HG03135 (cell line): Measurements from ENCODE around the gene SERPINB1.
"Not testable (repeated sequence)": the region's sequence is repeated elsewhere in the genome, so short reads cannot be mapped to it uniquely, and the experiment has no call there.

Experiments
- ATAC-seq: cut with Tn5 transposase; IDR thresholded peaks from one replicate; pipeline ENCODE4 v1.9.1; 2021; ENCODE audit warnings: mild to moderate bottlenecking, moderate library complexity; ENCODE audit not compliant: unreplicated experiment

The SERPINB1 gene

GRCh38 chr6:2819115-2819514 lies 22.5 kb downstream of the SERPINB1 start:
- ATAC-seq, result no peak

- ATAC-seq, result no peak
Observed at GRCh38 chr6:2818593-2818992, 23.1 kb downstream of the SERPINB1 start.

- ATAC-seq, result no peak
Observed at GRCh38 chr6:2817903-2818443, 23.7 kb downstream of the SERPINB1 start.

GRCh38 chr6:2816158-2816557 lies 25.5 kb downstream of the SERPINB1 start:
- ATAC-seq, result no peak

GRCh38 chr6:2812695-2813094 lies 29.0 kb downstream of the SERPINB1 start:
- ATAC-seq, result no peak

GRCh38 chr6:2810092-2810671 lies 31.5 kb downstream of the SERPINB1 start:
- no peak for ATAC-seq

GRCh38 chr6:2809015-2809414 lies 32.6 kb downstream of the SERPINB1 start:
- ATAC-seq, result no peak

- no peak for ATAC-seq
Observed at GRCh38 chr6:2807342-2808090, 34.1 kb downstream of the SERPINB1 start.

GRCh38 chr6:2806644-2807043 lies 35.0 kb downstream of the SERPINB1 start:
- ATAC-seq, result no peak

- ATAC-seq, result no peak
Observed at GRCh38 chr6:2805031-2805430, 36.6 kb downstream of the SERPINB1 start.

GRCh38 chr6:2804516-2804915 lies 37.1 kb downstream of the SERPINB1 start:
- no peak for ATAC-seq

- ATAC-seq, result no peak
Observed at GRCh38 chr6:2803731-2804429, 37.8 kb downstream of the SERPINB1 start.

- no peak for ATAC-seq
Observed at GRCh38 chr6:2802521-2803060, 39.1 kb downstream of the SERPINB1 start.

- ATAC-seq, result not testable (repeated sequence)
Observed at GRCh38 chr6:2801687-2802086, 40.0 kb downstream of the SERPINB1 start.

- ATAC-seq, result no peak
Observed at GRCh38 chr6:2800552-2801316, 40.9 kb downstream of the SERPINB1 start.

- no peak for ATAC-seq
Observed at GRCh38 chr6:2799936-2800527, 41.6 kb downstream of the SERPINB1 start.

GRCh38 chr6:2798586-2799134 lies 43.0 kb downstream of the SERPINB1 start:
- ATAC-seq, result no peak

- no peak for ATAC-seq
Observed at GRCh38 chr6:2797564-2798031, 44.1 kb downstream of the SERPINB1 start.

- no peak for ATAC-seq
Observed at GRCh38 chr6:2796861-2797260, 44.8 kb downstream of the SERPINB1 start.

GRCh38 chr6:2795956-2796355 lies 45.7 kb downstream of the SERPINB1 start:
- no peak for ATAC-seq
